PFSK-1 (cell line): Measurements from ENCODE around the gene ZNF845.

ENCODE experiments used
- FOXP2 ChIP-seq: optimal IDR thresholded peaks from 2 replicates; pipeline ENCODE3; 2011; ENCODE audit warnings: borderline replicate concordance, control low read depth, inconsistent platforms; ENCODE audit not compliant: insufficient read depth; ENCODE audit errors: extremely low read length, extremely low read depth
- POLR2AphosphoS5 ChIP-seq: IDR thresholded peaks from 2 replicates; pipeline ENCODE4 v1.6.1; 2012; ENCODE audit warnings: low read depth, mild to moderate bottlenecking, control low read depth, low read length, moderate library complexity
- REST ChIP-seq, 2 experiments: IDR thresholded peaks; 2 replicates each; pipeline versions ENCODE4 v1.6.1 to v1.8.0; 2011 to 2012; ENCODE audit warnings: low read depth in 2 of 2, low read length in 2 of 2, control low read depth in 1 of 2, inconsistent platforms in 1 of 2, mild to moderate bottlenecking in 1 of 2, moderate library complexity in 1 of 2; ENCODE audit not compliant: insufficient read depth in 1 of 2
- SIN3A ChIP-seq: IDR thresholded peaks from 2 replicates; pipeline ENCODE4 v1.6.1; 2012; ENCODE audit warnings: mild to moderate bottlenecking, low read length, moderate library complexity, borderline replicate concordance; ENCODE audit not compliant: insufficient read depth
- TAF1 ChIP-seq: IDR thresholded peaks from 2 replicates; pipeline ENCODE4 v1.6.1; 2012; ENCODE audit warnings: low read length, control low read depth, borderline replicate concordance; ENCODE audit not compliant: insufficient read depth

ZNF845 gene

GRCh38 chr19:53388904-53389303 lies 55.4 kb downstream of the ZNF845 start:
- no peak for TF ChIP-seq FOXP2
- no peak for TF ChIP-seq SIN3A
- TF ChIP-seq POLR2AphosphoS5: no peak
- TF ChIP-seq TAF1: no peak
- no peak for TF ChIP-seq REST (IDR thresholded peaks at IDR 0.05; ENCODE audit: insufficient read depth in 1 of 2, low read depth in 2 of 2, low read length in 2 of 2)

- TF ChIP-seq POLR2AphosphoS5: no peak
- no peak for TF ChIP-seq SIN3A
- no peak for TF ChIP-seq TAF1
- no peak for TF ChIP-seq REST (IDR thresholded peaks at IDR 0.05; ENCODE audit: insufficient read depth in 1 of 2, low read depth in 2 of 2, low read length in 2 of 2)
- no peak for TF ChIP-seq FOXP2
Measured at GRCh38 chr19:53389571-53389970, 56.0 kb downstream of the ZNF845 start.

GRCh38 chr19:53389978-53390377 lies 56.4 kb downstream of the ZNF845 start:
- TF ChIP-seq SIN3A: no peak
- no peak for TF ChIP-seq POLR2AphosphoS5
- TF ChIP-seq FOXP2: no peak
- no peak for TF ChIP-seq TAF1
- TF ChIP-seq REST (IDR thresholded peaks at IDR 0.05; ENCODE audit: insufficient read depth in 1 of 2, low read depth in 2 of 2, low read length in 2 of 2): no peak

- TF ChIP-seq REST (IDR thresholded peaks at IDR 0.05; ENCODE audit: insufficient read depth in 1 of 2, low read depth in 2 of 2, low read length in 2 of 2) (no peak), FOXP2 (no peak)
Measured at GRCh38 chr19:53394522-53394973, 61.0 kb downstream of the ZNF845 start.

- TF ChIP-seq POLR2AphosphoS5 (peak; percentile 81), REST (IDR thresholded peaks at IDR 0.05; ENCODE audit: insufficient read depth in 1 of 2, low read depth in 2 of 2, low read length in 2 of 2) (no peak), TAF1 (peak; percentile 70; the same call in 1 of the 2 replicates), FOXP2 (no peak), SIN3A (peak; percentile 67; the same call in 1 of the 2 replicates)
Measured at GRCh38 chr19:53394974-53395839, 61.7 kb downstream of the ZNF845 start, which contains the start of gene ZNF765. TSS of gene ZNF765 (plus strand) at chr19:53395149. CDS start at chr19:53398016, 2,867 bp downstream.
